Neural cell (in vitro differentiated cells): ENCODE measurements around the gene CRYGS.

Source experiments
- MXI1 ChIP-seq: fragments of 450-650 bp; conservative IDR thresholded peaks from 2 replicates; pipeline ENCODE4 v1.6.1; 2014; ENCODE audit warnings: antibody characterized with exemption, mild to moderate bottlenecking; ENCODE audit not compliant: poor library complexity, severe bottlenecking
- RAD21 ChIP-seq: fragments of 450-650 bp; conservative IDR thresholded peaks from 2 replicates; pipeline ENCODE4 v1.6.1; 2014; ENCODE audit warnings: antibody characterized with exemption, mild to moderate bottlenecking, moderate library complexity
- TF ChIP-seq, protein P1 (sequence below): fragments of 450-650 bp; IDR thresholded peaks from 2 replicates; pipeline ENCODE4 v1.5.1; 2014; ENCODE audit warnings: antibody characterized with exemption, mild to moderate bottlenecking, moderate library complexity; ENCODE audit not compliant: poor library complexity, severe bottlenecking

DNA sequence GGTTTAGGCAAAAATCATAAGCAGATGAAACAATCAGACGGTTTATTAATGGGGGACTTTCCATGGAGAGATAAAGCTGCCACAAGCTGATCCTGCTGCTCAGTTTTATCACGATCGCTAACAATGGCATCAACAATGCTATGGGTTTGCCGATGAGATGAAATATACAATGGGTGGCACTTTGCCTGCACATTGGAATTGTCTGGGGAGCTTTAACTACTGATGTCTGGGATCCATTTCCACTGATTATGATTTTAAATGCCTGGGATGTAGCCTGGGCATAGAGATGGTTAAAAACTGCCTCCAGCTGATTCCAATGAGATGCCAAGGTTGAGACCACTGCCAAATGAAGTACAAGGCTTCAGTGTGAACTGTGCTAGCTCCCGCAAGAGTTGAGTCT lies 30.8 kb downstream of the CRYGS start:
- TF ChIP-seq, protein P1, sequence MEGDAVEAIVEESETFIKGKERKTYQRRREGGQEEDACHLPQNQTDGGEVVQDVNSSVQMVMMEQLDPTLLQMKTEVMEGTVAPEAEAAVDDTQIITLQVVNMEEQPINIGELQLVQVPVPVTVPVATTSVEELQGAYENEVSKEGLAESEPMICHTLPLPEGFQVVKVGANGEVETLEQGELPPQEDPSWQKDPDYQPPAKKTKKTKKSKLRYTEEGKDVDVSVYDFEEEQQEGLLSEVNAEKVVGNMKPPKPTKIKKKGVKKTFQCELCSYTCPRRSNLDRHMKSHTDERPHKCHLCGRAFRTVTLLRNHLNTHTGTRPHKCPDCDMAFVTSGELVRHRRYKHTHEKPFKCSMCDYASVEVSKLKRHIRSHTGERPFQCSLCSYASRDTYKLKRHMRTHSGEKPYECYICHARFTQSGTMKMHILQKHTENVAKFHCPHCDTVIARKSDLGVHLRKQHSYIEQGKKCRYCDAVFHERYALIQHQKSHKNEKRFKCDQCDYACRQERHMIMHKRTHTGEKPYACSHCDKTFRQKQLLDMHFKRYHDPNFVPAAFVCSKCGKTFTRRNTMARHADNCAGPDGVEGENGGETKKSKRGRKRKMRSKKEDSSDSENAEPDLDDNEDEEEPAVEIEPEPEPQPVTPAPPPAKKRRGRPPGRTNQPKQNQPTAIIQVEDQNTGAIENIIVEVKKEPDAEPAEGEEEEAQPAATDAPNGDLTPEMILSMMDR = no peak
- TF ChIP-seq MXI1 (no peak), RAD21 (no peak)
